H9 (cell line): ENCODE measurements around the gene FAM210B. TPM values are rescaled to one million over a fixed set of nuclear protein-coding genes. Genes with fewer than 3 reads are reported as not detected.

Experiments
- DNase-seq: peaks from one replicate; pipeline ENCODE4 v3.0.0-alpha.2; 2017
- H2AFZ ChIP-seq: one replicate; pipeline ENCODE4 v1.6.1; 2013; ENCODE audit warnings: mild to moderate bottlenecking, low read length, control low read depth, moderate library complexity
- H2AK5ac ChIP-seq: 2 replicates; pipeline ENCODE4 v1.6.1; 2013; ENCODE audit warnings: low read length, control low read depth, mixed read lengths; ENCODE audit not compliant: insufficient read length
- H2BK120ac ChIP-seq: one replicate; pipeline ENCODE4 v1.6.1; 2013; ENCODE audit warnings: low read depth, mild to moderate bottlenecking, low read length, control low read depth, inconsistent platforms; ENCODE audit not compliant: poor library complexity, severe bottlenecking
- H2BK12ac ChIP-seq: 2 replicates; pipeline ENCODE4 v1.6.1; 2013; ENCODE audit warnings: low read length, control low read depth, mixed read lengths, low read depth; ENCODE audit not compliant: insufficient read length
- H2BK15ac ChIP-seq: 2 replicates; pipeline ENCODE4 v1.6.1; 2013; ENCODE audit warnings: low read depth, low read length, control low read depth
- H2BK20ac ChIP-seq: one replicate; pipeline ENCODE4 v1.6.1; 2013; ENCODE audit warnings: low read depth, mild to moderate bottlenecking, low read length, control low read depth, inconsistent platforms; ENCODE audit not compliant: poor library complexity, severe bottlenecking
- H2BK5ac ChIP-seq: 2 replicates; pipeline ENCODE4 v1.6.1; 2013; ENCODE audit warnings: low read length, control low read depth, mixed read lengths; ENCODE audit not compliant: insufficient read length
- H3K14ac ChIP-seq: 2 replicates; pipeline ENCODE4 v1.6.1; 2013; ENCODE audit warnings: low read length, control low read depth; ENCODE audit not compliant: insufficient read depth
- H3K18ac ChIP-seq: 2 replicates; pipeline ENCODE4 v1.6.1; 2013; ENCODE audit warnings: low read depth, mild to moderate bottlenecking, mixed read lengths, low read length, control low read depth; ENCODE audit not compliant: insufficient read length
- H3K23ac ChIP-seq: 2 replicates; pipeline ENCODE4 v1.6.1; 2013; ENCODE audit warnings: low read length, control low read depth, mixed read lengths, low read depth; ENCODE audit not compliant: insufficient read length
- H3K23me2 ChIP-seq: 2 replicates; pipeline ENCODE4 v1.6.1; 2013; ENCODE audit warnings: low read depth, mild to moderate bottlenecking, mixed read lengths, low read length, control low read depth; ENCODE audit not compliant: insufficient read length, poor library complexity, severe bottlenecking
- H3K27ac ChIP-seq: 2 replicates; pipeline ENCODE4 v1.5.1; 2013; ENCODE audit warnings: low read length, control low read depth, mixed read lengths, low read depth; ENCODE audit not compliant: insufficient read length
- H3K27me3 ChIP-seq: 2 replicates; pipeline ENCODE4 v1.6.1; 2013; ENCODE audit warnings: low read length, control low read depth, inconsistent platforms; ENCODE audit not compliant: insufficient read depth
- H3K4ac ChIP-seq: 2 replicates; pipeline ENCODE4 v1.6.1; 2013; ENCODE audit warnings: low read depth, mild to moderate bottlenecking, control low read depth, inconsistent platforms, low read length, moderate library complexity
- H3K4me1 ChIP-seq: 2 replicates; pipeline ENCODE4 v1.6.1; 2013; ENCODE audit warnings: low read length, control low read depth, inconsistent platforms; ENCODE audit not compliant: insufficient read depth
- H3K4me2 ChIP-seq: 2 replicates; pipeline ENCODE4 v1.6.1; 2013; ENCODE audit warnings: low read length, control low read depth, mixed read lengths; ENCODE audit not compliant: insufficient read length, insufficient read depth
- H3K56ac ChIP-seq: 2 replicates; pipeline ENCODE4 v1.6.1; 2013; ENCODE audit warnings: low read depth, mild to moderate bottlenecking, mixed read lengths, low read length, control low read depth; ENCODE audit not compliant: insufficient read length
- H3K79me1 ChIP-seq: 2 replicates; pipeline ENCODE4 v1.6.1; 2013; ENCODE audit warnings: low read depth, mild to moderate bottlenecking, moderate library complexity, low read length, control low read depth, inconsistent platforms; ENCODE audit not compliant: insufficient read depth, poor library complexity, severe bottlenecking
- H3K79me2 ChIP-seq: 2 replicates; pipeline ENCODE4 v1.6.1; 2013; ENCODE audit warnings: low read length, control low read depth, inconsistent platforms; ENCODE audit not compliant: insufficient read depth
- H3K9ac ChIP-seq: 2 replicates; pipeline ENCODE4 v1.6.1; 2013; ENCODE audit warnings: low read length, control low read depth, mixed read lengths; ENCODE audit not compliant: insufficient read length; ENCODE audit errors: extremely low read depth
- H3K9me3 ChIP-seq: one replicate; pipeline ENCODE4 v1.6.1; 2013; ENCODE audit warnings: low read depth, low read length, inconsistent platforms; ENCODE audit not compliant: control insufficient read depth
- H3T11ph ChIP-seq: one replicate; pipeline ENCODE4 v1.6.1; 2013; ENCODE audit warnings: mild to moderate bottlenecking, low read length, control low read depth, inconsistent platforms
- H4K20me1 ChIP-seq: one replicate; pipeline ENCODE4 v1.6.1; 2013; ENCODE audit not compliant: control insufficient read depth, insufficient read length, insufficient read depth
- H4K5ac ChIP-seq: 2 replicates; pipeline ENCODE4 v1.6.1; 2013; ENCODE audit warnings: low read depth, mild to moderate bottlenecking, mixed read lengths, low read length, control low read depth; ENCODE audit not compliant: insufficient read length
- H4K8ac ChIP-seq: replicated peaks from 2 replicates; pipeline ENCODE4 v1.6.1; 2013; ENCODE audit warnings: low read length, control low read depth, mixed read lengths, low read depth; ENCODE audit not compliant: insufficient read length
- H4K91ac ChIP-seq: 2 replicates; pipeline ENCODE4 v1.6.1; 2013; ENCODE audit warnings: low read depth, mild to moderate bottlenecking, moderate library complexity, mixed read lengths, low read length, control low read depth; ENCODE audit not compliant: insufficient read length
- H3K27ac Mint-ChIP-seq, 3 experiments: 2 replicates in 2 of 3; 3 replicates in 1 of 3; pipeline ENCODE4 v1.8.0; 2020 to 2021; ENCODE audit warnings: mixed read lengths in 3 of 3, mild to moderate bottlenecking in 1 of 3, moderate library complexity in 1 of 3
- H3K27me3 Mint-ChIP-seq: 2 replicates; pipeline ENCODE4 v1.8.0; 2021; ENCODE audit warnings: low read depth, mild to moderate bottlenecking, moderate library complexity, mixed read lengths
- H3K36me3 Mint-ChIP-seq, 3 experiments: 2 replicates in 2 of 3; 3 replicates in 1 of 3; pipeline ENCODE4 v1.8.0; 2020 to 2021; ENCODE audit warnings: low read depth in 3 of 3, mixed read lengths in 3 of 3; ENCODE audit not compliant: insufficient read depth in 1 of 3
- H3K4me1 Mint-ChIP-seq, 2 experiments: 2 replicates each; pipeline ENCODE4 v1.8.0; 2020; ENCODE audit warnings: mixed read lengths in 2 of 2
- H3K4me3 Mint-ChIP-seq, 2 experiments: 2 replicates in 1 of 2; 3 replicates in 1 of 2; pipeline ENCODE4 v1.8.0; 2020 to 2021; ENCODE audit warnings: mild to moderate bottlenecking in 2 of 2, mixed read lengths in 2 of 2, moderate library complexity in 1 of 2
- H3K9me3 Mint-ChIP-seq, 2 experiments: 2 replicates in 1 of 2; 3 replicates in 1 of 2; pipeline ENCODE4 v1.8.0; 2020; ENCODE audit warnings: mild to moderate bottlenecking in 2 of 2, mixed read lengths in 2 of 2, moderate library complexity in 1 of 2
- CTCF ChIP-seq: fragments of 200-600 bp; sonication (generic); conservative IDR thresholded peaks from 3 replicates; pipeline ENCODE4 v1.8.0; 2021; ENCODE audit warnings: antibody characterized with exemption, mild to moderate bottlenecking
- WGBS: extraction: QIAGEN DNeasy Blood & Tissue Kit; methylation state at CpG from one replicate; pipeline ENCODE4 v1.1.7; 2013; ENCODE audit warnings: missing lambda C conversion rate, low lambda C conversion rate, mixed read lengths; ENCODE audit not compliant: insufficient read length; ENCODE audit errors: extremely low coverage; 5-methylcytosine and 5-hydroxymethylcytosine counted together
- total RNA-seq: library from RNA; stranded (reverse); gene quantifications from 2 replicates; pipeline ENCODE4 v1.2.1, GENCODE V29; 2021

The FAM210B gene
- total RNA-seq, 1 experiment from 2014 or later = 24.2 TPM

DNA sequence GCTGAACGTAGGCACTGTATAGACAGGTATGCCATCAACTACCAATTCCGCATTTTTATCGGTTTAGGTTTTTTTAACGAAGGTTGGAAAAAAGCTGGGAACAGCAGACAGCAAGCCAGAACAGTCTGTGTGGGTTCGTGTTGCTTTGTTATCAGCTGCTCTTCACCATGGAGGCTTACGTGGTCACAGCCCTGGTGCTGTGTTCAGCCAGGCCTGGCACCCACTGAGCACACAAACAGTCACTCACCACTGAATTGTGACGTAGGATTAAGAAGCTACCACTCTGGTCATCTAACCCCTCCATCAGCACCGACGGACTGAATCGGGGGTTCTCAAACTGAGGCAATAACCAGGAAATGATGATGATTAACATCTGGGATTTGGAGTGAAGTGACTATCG, 13.2 kb downstream of the FAM210B start:
- no CpG with 5 or more reads among the region's 11 CpGs for WGBS
- no peaks in the 10 kb centered on the region for H3K9me3 Mint-ChIP-seq

More for the DNA sequence above, 13.2 kb downstream of the FAM210B start:
- Mint-ChIP-seq H3K27me3 (no peaks in the 10 kb centered on the region), H3K27ac (no peak overlapping the region), H3K36me3 (peaks cover 36 to 81% (median 59%) of the 10 kb centered on the region in 3 experiments), H3K4me3 (no peak overlapping the region), H3K4me1 (no peaks in the 10 kb centered on the region)
- DNase-seq = no peak
- Histone ChIP-seq H4K5ac (no peak overlapping the region), H4K8ac (no peak overlapping the region), H3K4ac (no peak overlapping the region), H3K27ac (no peak overlapping the region), H3T11ph (no peak overlapping the region), H4K91ac (no peak overlapping the region), H3K23ac (no peak overlapping the region), H3K9ac (no peak overlapping the region), H2BK120ac (no peak overlapping the region), H2AFZ (no peak overlapping the region), H2BK5ac (no peak overlapping the region), H2AK5ac (no peak overlapping the region), H4K20me1 (no peaks in the 10 kb centered on the region), H3K27me3 (no peaks in the 10 kb centered on the region), H3K14ac (no peak overlapping the region), H3K56ac (no peak overlapping the region), H3K4me1 (no peaks in the 10 kb centered on the region), H3K9me3 (no peaks in the 10 kb centered on the region), H3K4me2 (no peak overlapping the region), H2BK20ac (no peak overlapping the region), H3K18ac (no peak overlapping the region), H2BK12ac (no peak overlapping the region), H3K23me2 (no peaks in the 10 kb centered on the region), H2BK15ac (no peak overlapping the region), H3K79me2 (peaks cover 3% of the 10 kb centered on the region; the same call in 1 of the 2 replicates), H3K79me1 (peaks cover 8% of the 10 kb centered on the region)
- no peak for TF ChIP-seq CTCF
